Natural killer cell (primary cell): ENCODE measurements around the gene RFX4. TPM values are rescaled to one million over a fixed set of nuclear protein-coding genes. Genes with fewer than 3 reads are reported as not detected.

Source experiments
- ATAC-seq, 3 donors: fragments of 150-1000 bp in 2 of 3; fragments of 200-7000 bp in 1 of 3; cut with Tn5 transposase; 1 replicate in 1 of 3; 2 replicates in 2 of 3; pipeline ENCODE4 v1.10.0; 2021; ENCODE audit warnings: mild to moderate bottlenecking in 2 of 3, moderate library complexity in 2 of 3
- DNase-seq, 2 donors: peaks; one replicate each; pipeline versions ENCODE4 v3.0.0 to v3.0.0-alpha.2; 2013 to 2021; ENCODE audit warnings: mixed read lengths in 1 of 2
- H3K27ac ChIP-seq: one replicate; pipeline ENCODE4 v1.5.1; 2013; ENCODE audit warnings: mild to moderate bottlenecking, low read length
- H3K27me3 ChIP-seq: one replicate; pipeline ENCODE4 v1.6.1; 2013; ENCODE audit warnings: low read length; ENCODE audit not compliant: control insufficient read depth, insufficient read depth
- H3K36me3 ChIP-seq: one replicate; pipeline ENCODE4 v1.6.1; 2013; ENCODE audit warnings: low read length; ENCODE audit not compliant: control insufficient read depth, insufficient read depth
- H3K4me1 ChIP-seq: one replicate; pipeline ENCODE4 v1.6.1; 2013; ENCODE audit warnings: low read length; ENCODE audit not compliant: control insufficient read depth, insufficient read depth
- H3K4me3 ChIP-seq: one replicate; pipeline ENCODE4 v1.5.1; 2013; ENCODE audit warnings: low read length
- H3K9me3 ChIP-seq: one replicate; pipeline ENCODE4 v1.6.1; 2013; ENCODE audit warnings: low read length; ENCODE audit not compliant: control insufficient read depth, insufficient read depth
- H3K27ac Mint-ChIP-seq, 2 donors: one replicate each; pipeline ENCODE4 v1.8.0; 2022; ENCODE audit warnings: mild to moderate bottlenecking in 2 of 2, mixed read lengths in 2 of 2, moderate library complexity in 1 of 2
- H3K27me3 Mint-ChIP-seq, 2 donors: one replicate each; pipeline ENCODE4 v1.8.0; 2022; ENCODE audit warnings: low read depth in 2 of 2, mixed read lengths in 2 of 2
- H3K36me3 Mint-ChIP-seq: one replicate; pipeline ENCODE4 v1.8.0; 2022; ENCODE audit warnings: mixed read lengths
- H3K4me1 Mint-ChIP-seq, 2 donors: one replicate each; pipeline ENCODE4 v1.8.0; 2022; ENCODE audit warnings: mixed read lengths in 2 of 2
- H3K4me3 Mint-ChIP-seq: one replicate; pipeline ENCODE4 v1.8.0; 2022; ENCODE audit warnings: mild to moderate bottlenecking, moderate library complexity, mixed read lengths
- H3K9me3 Mint-ChIP-seq, 2 donors: one replicate each; pipeline ENCODE4 v1.8.0; 2022; ENCODE audit warnings: mixed read lengths in 2 of 2
- WGBS: methylation state at CpG from one replicate; pipeline ENCODE4 v1.1.7; 2013; ENCODE audit warnings: missing lambda C conversion rate; ENCODE audit not compliant: insufficient coverage; 5-methylcytosine and 5-hydroxymethylcytosine counted together
- intact Hi-C: fragments of 100-400 bp; cut with micrococcal nuclease; formaldehyde crosslinking; loops from one replicate; pipeline ENCODE4 v1.14.2; 2022
- total RNA-seq, 4 donors: library from RNA; stranded (reverse); fragments of 120-200 nt in 1 of 4; gene quantifications; one replicate each; pipeline versions ENCODE4 v1.2.3 to v1.2.4, GENCODE V29; 2013 to 2022
- TF ChIP-seq, protein P1 (sequence below): fragments of 200-600 bp; IDR thresholded peaks from one replicate; pipeline ENCODE4 v1.8.0; 2022; ENCODE audit warnings: antibody characterized with exemption

The RFX4 gene
- total RNA-seq, 3 donors from 2014 or later (not counting 1 experiment from before 2014, with no cell fraction given), result not detected

DNA sequence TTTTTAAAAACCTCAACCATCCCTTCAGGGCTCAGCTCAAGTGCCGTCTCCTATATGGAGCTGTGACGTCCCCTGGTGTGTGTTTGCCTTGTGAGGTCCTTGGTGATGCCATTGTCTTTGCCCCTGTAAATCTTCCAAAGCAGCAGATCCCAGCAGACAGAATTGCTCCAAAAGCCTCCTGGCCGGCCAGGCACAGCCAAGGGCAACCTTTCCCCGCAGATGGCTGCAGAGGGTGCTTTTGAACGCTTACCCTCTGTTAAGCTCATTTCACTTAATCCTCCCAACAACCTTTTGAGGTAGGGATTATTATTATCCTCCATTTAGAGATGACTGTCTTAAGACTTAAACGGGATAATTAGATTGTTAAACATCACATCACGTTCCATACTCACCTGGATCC, 51.4 kb downstream of the RFX4 start:
- intact Hi-C loops, result no loop called here
- Histone ChIP-seq H3K27ac (no peak overlapping the region), H3K4me1 (no peaks in the 10 kb centered on the region), H3K27me3 (no peaks in the 10 kb centered on the region), H3K4me3 (no peak overlapping the region), H3K9me3 (no peaks in the 10 kb centered on the region), H3K36me3 (no peaks in the 10 kb centered on the region)
- 74% methylated on average over 5 of the region's 7 CpGs for WGBS
- H3K27me3 Mint-ChIP-seq, result peaks cover 13 to 21% of the 10 kb centered on the region in 2 donors
- H3K4me3 Mint-ChIP-seq, result no peak overlapping the region
- TF ChIP-seq, protein P1, sequence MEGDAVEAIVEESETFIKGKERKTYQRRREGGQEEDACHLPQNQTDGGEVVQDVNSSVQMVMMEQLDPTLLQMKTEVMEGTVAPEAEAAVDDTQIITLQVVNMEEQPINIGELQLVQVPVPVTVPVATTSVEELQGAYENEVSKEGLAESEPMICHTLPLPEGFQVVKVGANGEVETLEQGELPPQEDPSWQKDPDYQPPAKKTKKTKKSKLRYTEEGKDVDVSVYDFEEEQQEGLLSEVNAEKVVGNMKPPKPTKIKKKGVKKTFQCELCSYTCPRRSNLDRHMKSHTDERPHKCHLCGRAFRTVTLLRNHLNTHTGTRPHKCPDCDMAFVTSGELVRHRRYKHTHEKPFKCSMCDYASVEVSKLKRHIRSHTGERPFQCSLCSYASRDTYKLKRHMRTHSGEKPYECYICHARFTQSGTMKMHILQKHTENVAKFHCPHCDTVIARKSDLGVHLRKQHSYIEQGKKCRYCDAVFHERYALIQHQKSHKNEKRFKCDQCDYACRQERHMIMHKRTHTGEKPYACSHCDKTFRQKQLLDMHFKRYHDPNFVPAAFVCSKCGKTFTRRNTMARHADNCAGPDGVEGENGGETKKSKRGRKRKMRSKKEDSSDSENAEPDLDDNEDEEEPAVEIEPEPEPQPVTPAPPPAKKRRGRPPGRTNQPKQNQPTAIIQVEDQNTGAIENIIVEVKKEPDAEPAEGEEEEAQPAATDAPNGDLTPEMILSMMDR, result no peak
- H3K36me3 Mint-ChIP-seq, result no peaks in the 10 kb centered on the region
- H3K27ac Mint-ChIP-seq, result no peak overlapping the region
- H3K4me1 Mint-ChIP-seq, result no peaks in the 10 kb centered on the region
- no peaks in the 10 kb centered on the region for H3K9me3 Mint-ChIP-seq
- no peak for DNase-seq
- ATAC-seq, result no peak

GRCh38 chr12:106643000-106643399, 60.2 kb downstream of the RFX4 start:
- Histone ChIP-seq H3K4me3 (no peak overlapping the region), H3K36me3 (no peaks in the 10 kb centered on the region), H3K9me3 (no peaks in the 10 kb centered on the region), H3K27ac (no peak overlapping the region), H3K27me3 (no peaks in the 10 kb centered on the region), H3K4me1 (no peaks in the 10 kb centered on the region)
- Mint-ChIP-seq H3K27me3 (peaks cover 17 to 49% of the 10 kb centered on the region in 2 donors), H3K4me1 (no peaks in the 10 kb centered on the region), H3K27ac (no peak overlapping the region), H3K36me3 (no peaks in the 10 kb centered on the region), H3K4me3 (no peak overlapping the region), H3K9me3 (no peaks in the 10 kb centered on the region)
- ATAC-seq (no peak), DNase-seq (no peak)
- TF ChIP-seq, protein P1, result no peak
- intact Hi-C loops, result no loop called here
- 84% methylated on average over 4 of the region's 5 CpGs for WGBS

GRCh38 chr12:106644335-106645073, 61.7 kb downstream of the RFX4 start:
- Mint-ChIP-seq H3K4me1 (no peaks in the 10 kb centered on the region), H3K9me3 (no peaks in the 10 kb centered on the region), H3K27ac (no peak overlapping the region), H3K27me3 (peaks cover 18 to 51% of the 10 kb centered on the region in 2 donors), H3K36me3 (no peaks in the 10 kb centered on the region), H3K4me3 (no peak overlapping the region)
- DNase-seq (no peak), ATAC-seq (no peak)
- TF ChIP-seq, protein P1, result no peak
- no peaks in the 10 kb centered on the region for H3K9me3 ChIP-seq
- WGBS, result 94% methylated on average over 15 of the region's 16 CpGs
- H3K27me3 ChIP-seq, result no peaks in the 10 kb centered on the region
- no peaks in the 10 kb centered on the region for H3K36me3 ChIP-seq
- H3K4me3 ChIP-seq, result no peak overlapping the region
- H3K4me1 ChIP-seq, result no peaks in the 10 kb centered on the region
- intact Hi-C loops, result no loop called here
- no peak overlapping the region for H3K27ac ChIP-seq

DNA sequence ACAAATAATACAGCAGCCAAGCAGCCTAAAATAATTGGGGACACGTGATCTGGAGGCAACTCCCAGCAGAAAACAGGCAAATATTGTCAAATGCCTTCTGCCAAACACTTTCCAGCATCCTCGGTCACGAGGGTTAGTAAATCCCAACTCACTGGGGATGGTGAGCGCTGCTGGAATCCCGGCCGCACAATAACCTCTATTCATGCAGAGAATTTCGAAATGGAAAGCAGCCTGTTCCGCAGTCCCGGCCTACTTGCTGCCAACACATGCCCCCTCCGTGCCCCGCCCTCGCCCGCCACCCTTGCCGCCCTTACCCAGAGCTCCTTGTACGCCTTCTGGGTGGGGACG, 62.2 kb downstream of the RFX4 start:
- 90% methylated on average over 16 of the region's 16 CpGs for WGBS
- intact Hi-C loops, result no loop called here
- Histone ChIP-seq H3K4me3 (no peak overlapping the region), H3K27me3 (no peaks in the 10 kb centered on the region), H3K4me1 (no peaks in the 10 kb centered on the region), H3K36me3 (no peaks in the 10 kb centered on the region), H3K9me3 (no peaks in the 10 kb centered on the region), H3K27ac (no peak overlapping the region)
- no peak overlapping the region for H3K27ac Mint-ChIP-seq
- no peak overlapping the region for H3K4me3 Mint-ChIP-seq
- H3K9me3 Mint-ChIP-seq, result no peaks in the 10 kb centered on the region
- H3K4me1 Mint-ChIP-seq, result no peaks in the 10 kb centered on the region
- no peaks in the 10 kb centered on the region for H3K36me3 Mint-ChIP-seq
- H3K27me3 Mint-ChIP-seq, result peaks cover 14 to 46% of the 10 kb centered on the region in 2 donors
- no peak for DNase-seq
- TF ChIP-seq, protein P1, result no peak
- no peak for ATAC-seq
